AG09319 (cell line): ENCODE results near the gene ITPKB.

Experiments used
- DNase-seq: peaks from one replicate; pipeline ENCODE4 v3.0.0-alpha.2; 2010; ENCODE audit warnings: low read depth; ENCODE audit errors: extremely low read depth
- CTCF ChIP-seq: IDR thresholded peaks from 2 replicates; pipeline ENCODE4 v1.5.1; 2011; ENCODE audit warnings: low read depth, mild to moderate bottlenecking, inconsistent platforms, low read length, moderate library complexity

The ITPKB gene

GRCh38 chr1:226738995-226739695 is at the start of gene ITPKB:
TSS of gene ITPKB (minus strand) at chr1:226739282. CDS start at chr1:226737458, 1,824 bp downstream.
- no peak for TF ChIP-seq CTCF
- no peak for DNase-seq

- no peak for TF ChIP-seq CTCF
- DNase-seq, result no peak
Measured at GRCh38 chr1:226787638-226788037, 48.6 kb upstream of the ITPKB start.

GRCh38 chr1:226787071-226787470 is 48.0 kb upstream of the ITPKB start:
- DNase-seq, result no peak
- TF ChIP-seq CTCF, result no peak

GRCh38 chr1:226786550-226786949 is 47.5 kb upstream of the ITPKB start:
- TF ChIP-seq CTCF, result no peak

GRCh38 chr1:226785805-226786204 is 46.7 kb upstream of the ITPKB start:
- TF ChIP-seq CTCF, result no peak

More at GRCh38 chr1:226786550-226786949, 47.5 kb upstream of the ITPKB start:
- no peak for DNase-seq

GRCh38 chr1:226784081-226785049 is 45.3 kb upstream of the ITPKB start:
- no peak for DNase-seq
- no peak for TF ChIP-seq CTCF

More at GRCh38 chr1:226785805-226786204, 46.7 kb upstream of the ITPKB start:
- DNase-seq, result no peak
